GM12874 (cell line): ENCODE results near the gene FHAD1.

ENCODE experiments used
- CTCF ChIP-seq: IDR thresholded peaks from 2 replicates; pipeline ENCODE4 v1.5.1; 2011; ENCODE audit warnings: low read depth, mild to moderate bottlenecking, control low read depth, low read length, moderate library complexity; ENCODE audit not compliant: insufficient read depth

The FHAD1 gene

GRCh38 chr1:15305468-15305770 is 58.4 kb downstream of the FHAD1 start:
- TF ChIP-seq CTCF: no peak

- no peak for TF ChIP-seq CTCF
Measured at GRCh38 chr1:15308135-15308534, 61.1 kb downstream of the FHAD1 start.

- TF ChIP-seq CTCF: no peak
Measured at GRCh38 chr1:15308621-15309027, 61.6 kb downstream of the FHAD1 start.

DNA sequence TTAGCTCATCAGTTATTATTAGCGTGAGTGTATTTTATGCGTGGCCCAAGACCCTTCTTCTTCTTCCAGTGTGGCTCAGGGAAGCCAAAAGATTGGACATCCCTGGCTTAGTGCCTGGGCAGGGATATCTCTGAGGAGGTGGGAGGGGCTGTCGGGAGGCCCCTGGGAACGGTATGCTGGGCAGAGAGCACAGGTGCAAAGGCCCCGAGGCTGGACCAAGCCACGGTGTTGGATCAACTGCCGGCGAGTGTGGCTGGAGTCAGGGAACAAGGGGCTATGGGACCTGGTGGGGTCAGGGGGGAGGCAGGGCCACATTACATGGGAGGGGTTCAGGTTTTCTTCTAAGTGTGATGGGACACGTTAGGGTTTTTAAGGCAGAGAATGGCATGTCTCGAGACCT is 62.7 kb downstream of the FHAD1 start:
- no peak for TF ChIP-seq CTCF

DNA sequence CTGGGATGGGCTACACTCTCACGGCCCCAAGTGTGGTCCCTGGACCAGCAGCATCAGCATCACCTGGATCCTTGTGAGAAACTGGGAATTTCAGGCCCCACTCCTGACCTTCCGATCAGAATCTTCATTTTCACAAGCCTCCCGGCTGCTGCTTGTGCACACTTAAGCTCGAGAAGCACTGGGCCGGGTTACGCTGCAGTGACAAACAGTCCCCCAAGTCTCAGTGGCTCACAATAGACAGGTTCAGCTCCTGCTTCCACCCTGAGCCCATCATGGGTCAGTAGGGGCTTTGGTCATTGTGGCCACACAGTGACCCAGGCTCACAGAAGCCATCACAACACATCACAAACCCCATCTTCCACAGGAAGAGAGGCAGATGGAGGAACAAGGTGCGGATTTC is 63.5 kb downstream of the FHAD1 start:
- no peak for TF ChIP-seq CTCF

DNA sequence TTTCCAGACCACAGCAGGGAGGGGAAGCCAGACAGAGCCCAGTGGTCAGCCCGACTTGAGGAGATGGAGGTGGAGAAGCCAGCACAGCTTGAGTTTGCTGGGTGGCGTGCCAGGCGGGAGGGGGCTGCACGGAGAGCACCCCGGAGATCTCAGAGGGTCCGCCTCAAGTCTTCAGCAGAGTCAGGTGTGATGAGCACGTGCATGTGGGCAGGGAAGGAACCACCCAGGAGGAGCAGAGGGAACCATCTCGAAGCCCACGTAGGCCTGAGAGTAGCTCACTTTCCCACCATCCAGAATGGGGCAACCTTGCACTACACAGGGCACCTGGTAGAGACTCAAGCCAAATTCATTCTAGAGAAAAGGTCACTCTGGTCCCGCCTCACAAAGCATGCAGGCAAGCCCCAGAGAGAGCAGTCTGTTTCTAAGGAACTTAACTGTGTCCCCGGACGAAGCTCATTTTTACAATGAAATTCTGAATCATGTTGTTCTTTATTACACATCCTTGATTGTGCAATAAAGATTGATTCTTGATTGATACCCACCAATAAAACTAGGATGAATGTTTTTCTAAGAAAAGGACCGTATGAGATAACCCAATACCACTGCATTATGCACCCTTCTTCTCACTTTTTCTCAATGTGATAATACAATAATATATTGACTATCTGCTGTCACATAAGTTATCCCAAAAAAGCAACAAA is 64.2 kb downstream of the FHAD1 start:
- TF ChIP-seq CTCF: no peak

DNA sequence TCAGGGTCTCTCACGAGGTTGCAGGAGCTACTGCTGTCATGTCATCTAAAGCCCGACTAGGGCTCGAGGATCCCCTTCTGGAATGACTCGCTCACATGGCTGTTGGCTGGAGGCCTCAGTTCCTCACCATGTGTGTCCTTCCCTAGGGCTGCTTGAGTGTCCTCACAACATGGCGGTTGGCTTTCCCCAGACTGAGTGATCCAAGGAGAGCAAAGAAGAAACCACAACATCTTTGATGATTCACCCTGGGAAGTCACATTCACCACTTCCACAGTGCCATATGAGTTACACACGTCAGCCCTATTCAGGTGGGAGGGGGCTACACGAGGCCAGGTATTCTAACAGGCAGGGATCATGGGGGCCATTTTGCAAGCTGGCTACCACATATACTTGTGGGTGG is 64.9 kb downstream of the FHAD1 start:
- TF ChIP-seq CTCF: no peak
